Skeletal muscle cell (primary cell): Measurements from ENCODE around the gene RBM6.
"Not testable (repeated sequence)": the region's sequence is repeated elsewhere in the genome, so short reads cannot be mapped to it uniquely, and the experiment has no call there.

Source experiments
- DNase-seq: peaks from one replicate; pipeline ENCODE4 v3.0.0-alpha.2; 2010; ENCODE audit warnings: low read depth
- H3K4me3 ChIP-seq: 2 replicates; pipeline ENCODE4 v1.5.1; 2011; ENCODE audit warnings: low read depth, mild to moderate bottlenecking, control low read depth, low read length, moderate library complexity

RBM6 gene

DNA sequence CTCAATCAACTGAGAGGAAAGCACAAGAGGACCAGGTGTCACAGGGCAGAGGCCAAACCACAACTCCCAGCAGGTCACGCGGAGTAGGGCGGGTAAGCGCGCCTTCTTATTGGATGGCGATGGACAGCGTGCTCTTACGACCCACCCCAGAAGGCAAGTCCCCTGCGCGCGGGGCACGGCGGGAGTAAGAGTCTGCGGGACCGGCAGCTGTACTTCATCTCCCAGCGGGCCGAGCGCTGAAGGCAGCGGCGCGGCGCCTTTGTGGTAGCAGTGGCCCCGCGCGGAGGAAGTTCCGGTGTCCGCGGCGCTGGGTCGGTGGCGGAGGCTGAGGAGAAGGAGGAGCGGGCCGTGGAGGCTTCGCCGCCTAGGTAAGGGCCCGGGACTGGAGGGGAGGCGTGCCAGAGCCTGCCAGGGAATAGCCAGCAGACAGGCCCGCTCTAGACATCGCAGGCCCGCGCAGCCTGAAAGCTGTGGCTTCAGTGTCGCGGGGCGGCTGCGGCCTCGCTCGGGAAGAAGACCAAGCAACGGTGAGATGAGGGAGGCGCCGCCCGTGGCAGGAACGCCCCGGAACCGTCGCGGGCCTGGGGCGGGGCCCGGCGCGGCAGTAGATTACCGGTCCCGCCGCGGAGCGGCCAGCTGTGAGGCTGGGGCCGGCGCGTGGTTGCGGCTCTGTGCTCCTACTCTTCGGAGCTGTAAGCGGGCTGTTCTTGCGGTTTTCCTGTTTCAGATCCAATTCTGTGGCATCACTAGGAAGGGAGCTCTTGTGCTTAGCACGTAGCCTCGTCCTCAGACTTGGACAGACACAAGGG lies at the start of gene RBM6:
Gene RBM6, plus strand, starts transcription at position 293 of the 809 bp plus-strand sequence. CDS start 22,492 bp downstream, outside the sequence.
- H3K4me3 ChIP-seq = peak within 1 kb of the TSS; percentile 84
- peak; percentile 94 for DNase-seq

DNA sequence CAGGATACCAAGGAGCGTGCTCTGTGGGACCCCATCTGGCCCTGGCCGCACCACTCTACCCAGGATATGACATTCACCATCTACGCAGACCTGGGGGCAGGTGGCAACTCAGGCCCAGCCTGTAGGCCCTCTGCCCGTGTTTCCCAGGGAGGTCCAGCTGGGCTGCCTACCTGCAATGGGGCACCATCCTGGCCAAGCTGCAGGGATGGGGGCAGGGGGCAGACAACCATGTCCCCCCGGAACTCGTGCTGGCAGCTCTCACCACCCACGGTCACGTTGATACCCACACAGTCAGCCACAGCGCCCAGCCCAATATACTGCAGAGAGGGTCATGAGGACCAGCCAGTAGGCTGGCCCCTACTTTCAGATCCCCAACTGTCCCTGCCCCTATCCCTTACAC lies 44.2 kb upstream of the RBM6 start:
- no peak for DNase-seq
- no peak overlapping the region for H3K4me3 ChIP-seq

DNA sequence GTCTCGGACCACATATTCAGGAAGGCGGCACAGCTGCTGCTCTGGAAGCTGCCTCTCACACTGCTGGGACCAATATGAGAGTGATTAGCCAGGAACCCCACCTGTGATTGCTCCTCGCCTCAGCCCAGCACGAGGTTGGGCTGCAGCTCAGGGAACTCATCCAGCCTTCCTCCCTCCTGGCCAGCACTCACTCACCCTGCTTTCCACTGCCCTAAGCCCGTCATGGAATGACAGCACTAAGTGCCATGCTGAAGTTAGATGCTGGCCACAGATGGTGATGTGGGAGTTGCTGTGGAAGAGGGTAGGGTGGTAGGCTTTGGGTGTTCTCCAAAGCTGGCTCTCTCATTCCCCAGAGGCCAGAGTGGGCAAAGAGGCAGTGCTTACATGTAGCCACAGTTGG lies 43.6 kb upstream of the RBM6 start:
- no peak overlapping the region for H3K4me3 ChIP-seq
- DNase-seq = no peak

- DNase-seq = no peak
- H3K4me3 ChIP-seq = no peak overlapping the region
Measured at GRCh38 chr3:49898991-49899390, 41.0 kb upstream of the RBM6 start.

DNA sequence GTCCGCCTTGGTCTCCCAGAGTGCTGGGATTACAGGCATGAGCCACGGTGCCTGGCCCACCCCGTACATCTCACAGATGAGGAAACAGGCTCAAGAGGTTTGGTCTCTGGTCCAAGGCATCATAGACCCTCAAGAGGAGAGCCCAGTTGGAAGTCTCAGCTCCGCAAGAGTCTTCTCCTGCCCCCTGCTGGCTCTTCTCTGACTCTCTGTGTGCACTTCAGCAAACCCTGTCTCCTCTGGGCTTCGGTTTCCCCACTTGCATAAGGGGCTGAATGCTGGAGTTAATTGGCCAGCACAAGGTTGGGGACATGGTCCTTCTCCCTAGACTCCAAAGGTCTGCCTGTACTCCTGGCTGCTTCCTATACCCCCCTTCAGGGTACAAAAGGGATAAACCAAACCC lies 40.1 kb upstream of the RBM6 start:
- no peak overlapping the region for H3K4me3 ChIP-seq
- DNase-seq = no peak

- DNase-seq = no peak
- no peak overlapping the region for H3K4me3 ChIP-seq
Measured at GRCh38 chr3:49900491-49901153, 39.3 kb upstream of the RBM6 start.

GRCh38 chr3:49901366-49902339 lies 38.3 kb upstream of the RBM6 start:
- DNase-seq = no peak

GRCh38 chr3:49902511-49903345 lies 37.2 kb upstream of the RBM6 start:
- no peak for DNase-seq
- H3K4me3 ChIP-seq = no peak overlapping the region

More at GRCh38 chr3:49901366-49902339, 38.3 kb upstream of the RBM6 start:
- no peak overlapping the region for H3K4me3 ChIP-seq

GRCh38 chr3:49903451-49904424 lies 36.2 kb upstream of the RBM6 start, which contains the start of gene MST1R:
Gene MST1R (minus strand): TSS chr3:49903873. CDS start chr3:49903609, 264 bp downstream.
- DNase-seq = no peak

GRCh38 chr3:49904448-49904847 lies 35.5 kb upstream of the RBM6 start:
- not testable (repeated sequence) for H3K4me3 ChIP-seq, DNase-seq

More at GRCh38 chr3:49903451-49904424, 36.2 kb upstream of the RBM6 start, which contains the start of gene MST1R:
- H3K4me3 ChIP-seq = peak within 1 kb of the TSS; percentile 16

GRCh38 chr3:49906073-49906743 lies 33.7 kb upstream of the RBM6 start:
- H3K4me3 ChIP-seq = peak overlapping the region; percentile 18
- DNase-seq = no peak

GRCh38 chr3:49908373-49909199 lies 31.4 kb upstream of the RBM6 start:
- H3K4me3 ChIP-seq = no peak overlapping the region

DNA sequence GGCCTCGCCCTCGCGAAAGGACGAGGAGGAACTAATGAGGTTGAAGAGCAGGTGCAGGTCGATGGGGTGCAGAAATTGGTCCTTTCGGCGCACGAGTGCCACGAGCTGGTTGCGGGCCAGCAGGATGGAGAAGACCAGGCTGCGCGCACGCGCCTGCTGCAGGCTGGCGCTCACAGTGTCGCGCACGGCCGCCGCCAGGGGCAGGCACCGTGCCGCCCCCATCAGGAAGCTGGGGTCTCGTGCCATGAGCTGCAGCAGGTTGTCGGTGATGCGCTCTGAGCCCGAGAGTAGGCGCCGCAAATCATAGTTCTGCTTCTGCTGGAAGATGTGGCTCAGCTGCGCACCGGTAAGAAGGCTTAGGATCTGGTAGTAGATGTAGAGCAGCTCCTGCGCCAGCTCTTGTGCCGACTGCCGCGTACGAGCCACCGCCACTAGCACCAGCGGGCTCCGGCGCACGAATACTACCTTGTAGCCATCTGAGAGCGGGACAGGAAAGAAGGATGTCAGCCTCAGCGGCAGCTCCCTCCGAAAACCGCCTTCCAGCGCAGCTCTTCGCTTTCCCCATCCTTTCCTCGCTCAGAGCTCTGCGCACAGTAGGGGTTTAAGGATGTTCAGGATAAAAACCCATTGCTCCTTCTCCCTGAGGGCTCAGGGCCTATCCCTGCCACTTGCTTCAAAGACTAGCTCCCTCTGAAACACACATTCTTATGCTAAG lies 29.4 kb upstream of the RBM6 start:
- DNase-seq = no peak
- no peak overlapping the region for H3K4me3 ChIP-seq

More at GRCh38 chr3:49908373-49909199, 31.4 kb upstream of the RBM6 start:
- no peak for DNase-seq

- no peak for DNase-seq
- no peak overlapping the region for H3K4me3 ChIP-seq
Measured at GRCh38 chr3:49911124-49911420, 28.9 kb upstream of the RBM6 start.

- no peak for DNase-seq
- no peak overlapping the region for H3K4me3 ChIP-seq
Measured at GRCh38 chr3:49911611-49912010, 28.3 kb upstream of the RBM6 start.

GRCh38 chr3:49912881-49913281 lies 27.1 kb upstream of the RBM6 start:
- H3K4me3 ChIP-seq = no peak overlapping the region
- no peak for DNase-seq
